ENCODE data around the gene TSKU.

DNA sequence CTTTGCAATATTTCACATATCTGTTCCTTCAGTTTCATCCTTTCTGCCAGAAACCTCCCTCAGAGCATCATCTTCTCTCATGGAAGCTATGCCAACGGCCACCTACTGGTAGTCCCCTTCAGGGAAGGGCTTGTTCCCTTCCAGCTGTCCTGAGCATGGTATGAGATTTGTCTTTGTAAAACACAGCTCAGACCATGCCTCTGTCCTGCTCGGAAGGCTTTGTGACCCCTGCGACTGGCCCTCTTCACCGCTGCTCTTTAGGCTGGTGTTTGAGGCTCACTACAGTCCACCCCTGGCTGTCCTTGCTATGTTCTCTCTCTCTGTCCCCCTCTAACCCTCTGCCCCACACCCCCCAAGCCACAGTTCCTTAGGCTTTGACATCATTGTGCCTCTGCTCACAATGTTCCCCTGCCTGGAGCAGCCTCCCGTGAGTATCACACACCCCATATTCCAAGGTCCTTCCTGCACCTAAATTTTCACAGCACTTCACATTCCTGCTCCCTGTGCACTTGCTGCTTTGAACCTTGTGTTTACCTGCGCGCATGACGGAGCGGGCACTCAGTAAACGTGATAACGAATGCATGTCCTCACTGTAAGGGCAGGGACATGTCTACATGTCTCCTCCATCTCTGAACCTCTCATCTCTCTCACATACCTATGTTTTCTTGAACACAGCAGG lies 53.6 kb downstream of the TSKU start:
- TF ChIP-seq, protein P1, sequence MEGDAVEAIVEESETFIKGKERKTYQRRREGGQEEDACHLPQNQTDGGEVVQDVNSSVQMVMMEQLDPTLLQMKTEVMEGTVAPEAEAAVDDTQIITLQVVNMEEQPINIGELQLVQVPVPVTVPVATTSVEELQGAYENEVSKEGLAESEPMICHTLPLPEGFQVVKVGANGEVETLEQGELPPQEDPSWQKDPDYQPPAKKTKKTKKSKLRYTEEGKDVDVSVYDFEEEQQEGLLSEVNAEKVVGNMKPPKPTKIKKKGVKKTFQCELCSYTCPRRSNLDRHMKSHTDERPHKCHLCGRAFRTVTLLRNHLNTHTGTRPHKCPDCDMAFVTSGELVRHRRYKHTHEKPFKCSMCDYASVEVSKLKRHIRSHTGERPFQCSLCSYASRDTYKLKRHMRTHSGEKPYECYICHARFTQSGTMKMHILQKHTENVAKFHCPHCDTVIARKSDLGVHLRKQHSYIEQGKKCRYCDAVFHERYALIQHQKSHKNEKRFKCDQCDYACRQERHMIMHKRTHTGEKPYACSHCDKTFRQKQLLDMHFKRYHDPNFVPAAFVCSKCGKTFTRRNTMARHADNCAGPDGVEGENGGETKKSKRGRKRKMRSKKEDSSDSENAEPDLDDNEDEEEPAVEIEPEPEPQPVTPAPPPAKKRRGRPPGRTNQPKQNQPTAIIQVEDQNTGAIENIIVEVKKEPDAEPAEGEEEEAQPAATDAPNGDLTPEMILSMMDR (conservative IDR thresholded peaks at IDR 0.05 in 1 of 2, IDR thresholded peaks at IDR 0.05 in 1 of 2; ENCODE audit: low read depth in 1 of 2, low read length in 2 of 2), result peak; percentile 12 to 26
- no peak for TF ChIP-seq EZH2 (IDR thresholded peaks at IDR 0.05; ENCODE audit: low read length, missing control alignments)
